Neural progenitor cell (in vitro differentiated cells): ENCODE measurements around the gene TMC4.

ENCODE experiments used
- CTCF ChIP-seq: fragments of 200-600 bp; sonication (generic); IDR thresholded peaks from 2 replicates; pipeline ENCODE4 v1.5.1; 2017; ENCODE audit warnings: antibody characterized with exemption, mild to moderate bottlenecking
- EZH2phosphoT487 ChIP-seq: fragments of 200-600 bp; sonication (generic); IDR thresholded peaks from 2 replicates; pipeline ENCODE4 v1.6.1; 2017; ENCODE audit warnings: antibody characterized with exemption

GRCh38 chr19:54153731-54154326 lies 19.1 kb downstream of the TMC4 start:
- no peak for TF ChIP-seq CTCF
- no peak for TF ChIP-seq EZH2phosphoT487
